ENCODE measurements around the gene GDF2. TPM values are rescaled to one million over a fixed set of nuclear protein-coding genes. Genes with fewer than 3 reads are reported as not detected.

The GDF2 gene
- total and polyA plus RNA-seq, 2 experiments from 2014 or later = not detected

DNA sequence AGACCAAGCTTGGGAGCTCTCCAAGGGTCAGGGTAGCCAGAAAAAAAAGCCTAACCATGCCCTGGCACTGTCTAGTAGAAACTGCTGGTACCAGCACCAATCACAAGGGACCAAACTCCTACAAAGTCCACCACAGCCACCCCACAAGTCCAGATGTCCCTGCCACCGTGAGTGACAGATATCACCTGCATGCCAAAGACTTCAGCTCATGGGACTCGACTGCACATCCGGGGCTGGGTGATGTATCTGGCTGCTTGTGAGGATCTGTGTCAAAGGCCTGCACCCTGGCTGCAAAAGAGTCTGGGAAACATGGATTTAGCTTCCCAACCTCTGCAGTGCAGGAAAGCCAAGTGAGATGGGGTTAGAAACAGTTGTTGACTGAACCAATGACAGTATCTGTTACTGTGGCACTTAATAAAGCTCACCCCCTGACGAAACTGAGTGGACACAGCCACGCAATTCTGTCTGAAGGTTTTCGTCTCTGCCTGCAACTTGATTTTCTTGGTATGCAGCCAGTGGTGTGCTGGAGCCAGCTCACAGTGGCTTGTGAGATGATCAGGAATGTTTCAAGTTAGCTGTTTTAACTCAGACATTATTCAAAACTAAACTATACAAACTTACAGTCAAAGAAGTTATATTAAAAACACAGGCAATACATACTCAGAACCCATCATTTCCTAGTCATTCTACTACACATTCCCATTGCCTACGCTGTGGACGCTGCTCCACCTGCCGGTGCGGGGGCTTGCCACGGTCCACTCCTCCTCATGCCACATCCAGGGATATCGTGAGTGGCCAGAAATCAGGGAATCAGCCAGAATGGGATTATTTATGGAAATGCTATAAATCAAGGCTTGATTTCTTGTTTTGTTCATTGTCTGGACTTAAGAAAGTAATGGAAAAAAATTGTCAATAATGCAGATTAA, 52.6 kb downstream of the GDF2 start:
- no peaks in the 10 kb centered on the region for H3K4me1 ChIP-seq (ENCODE audit: insufficient read depth)
- WGBS, 2 experiments (ENCODE audit: low coverage in 1 of 2, low lambda C conversion rate in 2 of 2, missing lambda C conversion rate in 2 of 2) = 33% methylated on average over 12 of the region's 12 CpGs
- H3K27ac ChIP-seq = no peak overlapping the region
- TF ChIP-seq EZH2phosphoT487 (IDR thresholded peaks at IDR 0.05; ENCODE audit: insufficient read depth, low read depth) (no peak), EZH2 (IDR thresholded peaks at IDR 0.05; ENCODE audit: insufficient read depth, poor library complexity, severe bottlenecking) (no peak)
- no peak overlapping the region for H3K4me3 ChIP-seq
- H2AFZ ChIP-seq = no peak overlapping the region
- H3K27me3 ChIP-seq (replicated peaks; ENCODE audit: insufficient read depth) = peaks cover 38% of the 10 kb centered on the region
- peak; percentile 70 for DNase-seq
- no peaks in the 10 kb centered on the region for H3F3A ChIP-seq (ENCODE audit: insufficient read depth)
- H4K20me1 ChIP-seq (ENCODE audit: insufficient read depth) = no peaks in the 10 kb centered on the region
- peak overlapping the region; percentile 16 for H3K4me2 ChIP-seq (ENCODE audit: unreplicated experiment)
- no peaks in the 10 kb centered on the region for H3K36me3 ChIP-seq (ENCODE audit: low read depth)
- H3K9ac ChIP-seq = no peak overlapping the region
- in situ Hi-C loops (cut with MboI) = no loop called here
- no peaks in the 10 kb centered on the region for H3K79me2 ChIP-seq (ENCODE audit: insufficient read depth)
- H3K9me2 ChIP-seq (ENCODE audit: insufficient read depth) = no peaks in the 10 kb centered on the region
- no peaks in the 10 kb centered on the region for H3K9me3 ChIP-seq (ENCODE audit: low read depth)

DNA sequence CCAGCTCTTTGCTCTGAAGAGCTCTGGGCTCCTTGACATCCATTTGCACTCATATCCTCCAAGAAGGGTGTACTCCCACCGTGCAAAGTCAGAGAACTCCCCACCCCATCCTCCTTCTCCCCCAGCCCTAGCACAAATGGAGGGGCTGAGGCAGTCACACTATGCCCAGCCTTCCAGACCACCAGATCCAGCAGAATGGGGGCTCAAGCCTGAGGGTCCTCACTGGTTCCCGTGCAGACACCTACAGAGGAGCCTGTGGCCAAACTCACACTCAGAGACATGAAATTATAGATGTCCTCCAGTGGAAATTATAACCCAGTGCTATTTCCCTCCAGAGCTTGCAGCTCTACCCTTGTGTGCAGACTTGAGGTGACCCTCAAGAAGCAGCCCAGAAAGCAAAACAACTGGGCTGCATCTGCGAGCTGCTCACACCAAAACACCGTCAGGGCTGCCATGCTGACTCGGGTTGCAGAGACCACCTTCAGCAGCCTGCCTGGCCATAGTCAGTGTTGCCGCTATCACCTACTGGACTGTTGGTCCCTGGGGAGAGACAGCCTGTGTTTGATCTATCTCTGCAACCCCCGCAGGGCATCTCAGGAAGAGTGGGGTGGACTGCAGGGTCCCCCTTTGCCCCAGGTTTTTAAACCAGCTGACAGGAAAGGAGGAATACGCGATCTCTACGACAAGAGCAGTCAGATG, 54.4 kb downstream of the GDF2 start:
- WGBS, 2 experiments (ENCODE audit: low coverage in 1 of 2, low lambda C conversion rate in 2 of 2, missing lambda C conversion rate in 2 of 2) = 45 to 46% methylated on average over 10 of the region's 10 CpGs
- Histone ChIP-seq H3K9me2 (ENCODE audit: insufficient read depth) (no peaks in the 10 kb centered on the region), H3K79me2 (ENCODE audit: insufficient read depth) (no peaks in the 10 kb centered on the region), H3K36me3 (ENCODE audit: low read depth) (no peaks in the 10 kb centered on the region), H3K9ac (no peak overlapping the region), H4K20me1 (ENCODE audit: insufficient read depth) (no peaks in the 10 kb centered on the region), H3K4me1 (ENCODE audit: insufficient read depth) (no peaks in the 10 kb centered on the region), H3K4me2 (ENCODE audit: unreplicated experiment) (no peak overlapping the region), H3F3A (ENCODE audit: insufficient read depth) (no peaks in the 10 kb centered on the region), H3K4me3 (no peak overlapping the region), H3K27me3 (replicated peaks; ENCODE audit: insufficient read depth) (peaks cover 54% of the 10 kb centered on the region), H2AFZ (no peak overlapping the region), H3K27ac (no peak overlapping the region), H3K9me3 (ENCODE audit: low read depth) (no peaks in the 10 kb centered on the region)
- TF ChIP-seq EZH2phosphoT487 (IDR thresholded peaks at IDR 0.05; ENCODE audit: insufficient read depth, low read depth) (no peak), EZH2 (IDR thresholded peaks at IDR 0.05; ENCODE audit: insufficient read depth, poor library complexity, severe bottlenecking) (no peak)
- DNase-seq = no peak
- in situ Hi-C loops (cut with MboI) = no loop called here

Other genes with a start within 250 kb of the GDF2 start
- gene GDF10, start 22.3 kb upstream of the GDF2 start, total RNA-seq (2014; rRNA removed; shearing (Covaris generic)) = 0.22 TPM in 1 of 2 replicates, not detected in the other
- gene GDF10, start 22.3 kb upstream of the GDF2 start, polyA plus RNA-seq (2016; fragmentation: Nextera tagmentation; extraction: Ambion mirVana) = 0.08 TPM in 1 of 2 replicates, not detected in the other
- not detected in 2 replicates for gene RBP3, start 25.9 kb downstream of the GDF2 start, total RNA-seq (2014; rRNA removed; shearing (Covaris generic))
- gene RBP3, start 25.9 kb downstream of the GDF2 start, polyA plus RNA-seq (2016; fragmentation: Nextera tagmentation; extraction: Ambion mirVana) = not detected in 2 replicates
- gene ZNF488, start 61.8 kb downstream of the GDF2 start, total RNA-seq (2014; rRNA removed; shearing (Covaris generic)) = not detected in 2 replicates
- gene ZNF488, start 61.8 kb downstream of the GDF2 start, polyA plus RNA-seq (2016; fragmentation: Nextera tagmentation; extraction: Ambion mirVana) = 0.11 TPM in 1 of 2 replicates, not detected in the other
- 3.4 and 3.7 TPM in 2 replicates for gene ANXA8, start 161.7 kb downstream of the GDF2 start, total RNA-seq (2014; rRNA removed; shearing (Covaris generic))
- gene ANXA8, start 161.7 kb downstream of the GDF2 start, polyA plus RNA-seq (2016; fragmentation: Nextera tagmentation; extraction: Ambion mirVana) = 4.0 and 4.5 TPM in 2 replicates
- gene FAM25G, start 169.2 kb downstream of the GDF2 start, total RNA-seq (2014; rRNA removed; shearing (Covaris generic)) = not detected in 2 replicates
- 1.1 and 1.4 TPM in 2 replicates for gene FAM25G, start 169.2 kb downstream of the GDF2 start, polyA plus RNA-seq (2016; fragmentation: Nextera tagmentation; extraction: Ambion mirVana)
- 3.0 and 3.7 TPM in 2 replicates for gene AGAP9, start 201.2 kb downstream of the GDF2 start, total RNA-seq (2014; rRNA removed; shearing (Covaris generic))
- gene AGAP9, start 201.2 kb downstream of the GDF2 start, polyA plus RNA-seq (2016; fragmentation: Nextera tagmentation; extraction: Ambion mirVana) = 1.6 and 2.6 TPM in 2 replicates

All from GM23248 (cell line).